ENCODE data around the gene FURIN. TPM values are rescaled to one million over a fixed set of nuclear protein-coding genes. Genes with fewer than 3 reads are reported as not detected.
"Not testable (repeated sequence)": the region's sequence is repeated elsewhere in the genome, so short reads cannot be mapped to it uniquely, and the experiment has no call there.

FURIN gene
- total RNA-seq, 4 donors from 2014 or later: 76.7 to 159 (median 118) TPM

GRCh38 chr15:90822204-90822955, 46.0 kb upstream of the FURIN start:
- no peaks in the 10 kb centered on the region for H3K9me3 ChIP-seq
- no peaks in the 10 kb centered on the region for H3K4me1 ChIP-seq
- DNase-seq (no peak), ATAC-seq (no peak)
- no peak overlapping the region for H3K4me3 ChIP-seq
- no peaks in the 10 kb centered on the region for H3K27me3 ChIP-seq
- TF ChIP-seq POLR2A (IDR thresholded peaks at IDR 0.05) (no peak), CTCF (IDR thresholded peaks at IDR 0.05 in 4 of 5, conservative IDR thresholded peaks at IDR 0.05 in 1 of 5) (no peak)
- intact Hi-C loops (cut with DNase I; ENCODE audit: low total_unique reads): no loop called here
- H3K27ac ChIP-seq: no peak overlapping the region
- H3K36me3 ChIP-seq: no peaks in the 10 kb centered on the region
- in situ Hi-C loops (cut with MboI; ENCODE audit: low sequenced_read_pairs in 4 of 4): no loop called here

GRCh38 chr15:90823455-90823974, 44.9 kb upstream of the FURIN start:
- H3K36me3 ChIP-seq: no peaks in the 10 kb centered on the region

GRCh38 chr15:90825115-90825899, 43.1 kb upstream of the FURIN start:
- H3K4me1 ChIP-seq; intact Hi-C loops (cut with DNase I; ENCODE audit: low total_unique reads); H3K36me3 ChIP-seq; H3K27ac ChIP-seq; ATAC-seq; H3K4me3 ChIP-seq; in situ Hi-C loops (cut with MboI; ENCODE audit: low sequenced_read_pairs in 4 of 4); DNase-seq; H3K27me3 ChIP-seq; H3K9me3 ChIP-seq: not testable (repeated sequence)

More at GRCh38 chr15:90823455-90823974, 44.9 kb upstream of the FURIN start:
- in situ Hi-C loops (cut with MboI; ENCODE audit: low sequenced_read_pairs in 4 of 4) (no loop called here), intact Hi-C loops (cut with DNase I; ENCODE audit: low total_unique reads) (no loop called here)
- H3K27ac ChIP-seq: no peak overlapping the region
- ATAC-seq: no peak
- no peaks in the 10 kb centered on the region for H3K4me1 ChIP-seq
- no peak for TF ChIP-seq CTCF (IDR thresholded peaks at IDR 0.05 in 4 of 5, conservative IDR thresholded peaks at IDR 0.05 in 1 of 5)
- TF ChIP-seq POLR2A (IDR thresholded peaks at IDR 0.05): no peak
- no peak for DNase-seq
- no peaks in the 10 kb centered on the region for H3K9me3 ChIP-seq
- no peaks in the 10 kb centered on the region for H3K27me3 ChIP-seq
- H3K4me3 ChIP-seq: no peak overlapping the region

GRCh38 chr15:90826206-90826885, 42.0 kb upstream of the FURIN start:
- H3K4me1 ChIP-seq; DNase-seq; ATAC-seq; in situ Hi-C loops (cut with MboI; ENCODE audit: low sequenced_read_pairs in 4 of 4); H3K4me3 ChIP-seq; H3K27ac ChIP-seq; intact Hi-C loops (cut with DNase I; ENCODE audit: low total_unique reads); H3K36me3 ChIP-seq; H3K9me3 ChIP-seq; H3K27me3 ChIP-seq: not testable (repeated sequence)

GRCh38 chr15:90826886-90827435, 41.4 kb upstream of the FURIN start:
- in situ Hi-C loops (cut with MboI; ENCODE audit: low sequenced_read_pairs in 4 of 4) (no loop called here), intact Hi-C loops (cut with DNase I; ENCODE audit: low total_unique reads) (no loop called here)
- no peak for DNase-seq
- Histone ChIP-seq H3K27ac (no peak overlapping the region), H3K27me3 (no peaks in the 10 kb centered on the region), H3K4me1 (no peaks in the 10 kb centered on the region), H3K4me3 (no peak overlapping the region), H3K9me3 (no peaks in the 10 kb centered on the region), H3K36me3 (no peaks in the 10 kb centered on the region)
- no peak for TF ChIP-seq POLR2A (IDR thresholded peaks at IDR 0.05)
- no peak for TF ChIP-seq CTCF (IDR thresholded peaks at IDR 0.05 in 4 of 5, conservative IDR thresholded peaks at IDR 0.05 in 1 of 5)
- ATAC-seq: no peak

Measured in gastrocnemius medialis (tissue), 4 donors.